Neural crest cell (in vitro differentiated cells): Measurements from ENCODE around the gene CRHBP. TPM values are rescaled to one million over a fixed set of nuclear protein-coding genes. Genes with fewer than 3 reads are reported as not detected.

Experiments
- DNase-seq: peaks from one replicate; pipeline ENCODE4 v3.0.0; 2021; ENCODE audit warnings: low read depth, mixed read lengths, low spot score
- H3K27ac Mint-ChIP-seq: one replicate; pipeline ENCODE4 v1.8.0; 2021; ENCODE audit warnings: mild to moderate bottlenecking, mixed read lengths; ENCODE audit not compliant: unreplicated experiment
- H3K27me3 Mint-ChIP-seq: 2 replicates; pipeline ENCODE4 v1.8.0; 2021; ENCODE audit warnings: low read depth, mild to moderate bottlenecking, mixed read lengths
- H3K36me3 Mint-ChIP-seq: 2 replicates; pipeline ENCODE4 v1.8.0; 2021; ENCODE audit warnings: low read depth, mild to moderate bottlenecking, mixed read lengths
- H3K4me1 Mint-ChIP-seq: 2 replicates; pipeline ENCODE4 v1.8.0; 2021; ENCODE audit warnings: mixed read lengths
- H3K4me3 Mint-ChIP-seq: one replicate; pipeline ENCODE4 v1.8.0; 2021; ENCODE audit warnings: mild to moderate bottlenecking, mixed read lengths
- H3K9me3 Mint-ChIP-seq: 2 replicates; pipeline ENCODE4 v1.8.0; 2021; ENCODE audit warnings: mixed read lengths
- total RNA-seq: library from RNA; stranded (reverse); gene quantifications from 2 replicates; pipeline ENCODE4 v1.2.1, GENCODE V29; 2021
- TF ChIP-seq, protein P1 (sequence below): fragments of 200-600 bp; sonication (generic); conservative IDR thresholded peaks from 2 replicates; pipeline ENCODE4 v1.5.0; 2021; ENCODE audit warnings: antibody characterized with exemption, mild to moderate bottlenecking

CRHBP gene
- total RNA-seq, 1 donor from 2014 or later, result 0.21 TPM

DNA sequence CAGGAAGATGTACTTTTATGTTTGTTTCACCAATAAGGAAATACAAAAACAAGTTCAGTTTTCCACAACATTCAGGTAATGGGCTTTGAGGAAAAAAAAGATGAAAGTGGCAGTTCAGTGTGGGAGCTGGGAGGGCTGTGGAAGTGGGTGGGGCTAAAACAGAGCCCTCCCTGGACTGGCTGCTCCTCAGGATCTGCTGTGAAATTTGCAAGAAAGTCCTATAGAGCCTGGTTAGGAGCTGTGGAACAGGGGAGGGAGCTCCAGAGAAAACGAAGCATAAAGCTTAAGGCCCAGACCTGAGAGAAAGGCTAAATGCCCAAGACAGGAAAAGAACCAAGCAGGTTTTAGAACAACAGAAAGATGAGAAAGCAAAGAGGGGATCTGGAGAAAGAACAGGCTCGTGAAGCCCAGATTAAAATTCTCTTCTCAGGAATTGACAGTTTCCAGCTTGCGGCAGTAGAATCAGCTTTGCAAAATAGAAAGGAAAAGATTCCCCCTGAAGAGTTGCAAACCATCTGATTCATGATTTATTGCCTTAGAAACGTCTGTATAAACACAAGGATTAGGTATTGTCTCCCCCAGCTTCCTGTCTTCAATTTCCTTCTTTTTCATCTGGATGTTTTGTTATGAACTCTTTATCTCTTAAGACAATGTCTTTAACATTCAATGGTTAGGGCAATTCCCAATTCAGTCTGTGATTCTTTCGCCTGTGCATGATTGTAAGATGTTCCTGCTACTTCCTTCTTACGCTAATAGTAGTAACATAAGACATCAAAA lies 26.3 kb upstream of the CRHBP start:
- no peak overlapping the region for H3K4me3 Mint-ChIP-seq
- H3K9me3 Mint-ChIP-seq, result no peaks in the 10 kb centered on the region
- no peak overlapping the region for H3K27ac Mint-ChIP-seq
- TF ChIP-seq, protein P1, sequence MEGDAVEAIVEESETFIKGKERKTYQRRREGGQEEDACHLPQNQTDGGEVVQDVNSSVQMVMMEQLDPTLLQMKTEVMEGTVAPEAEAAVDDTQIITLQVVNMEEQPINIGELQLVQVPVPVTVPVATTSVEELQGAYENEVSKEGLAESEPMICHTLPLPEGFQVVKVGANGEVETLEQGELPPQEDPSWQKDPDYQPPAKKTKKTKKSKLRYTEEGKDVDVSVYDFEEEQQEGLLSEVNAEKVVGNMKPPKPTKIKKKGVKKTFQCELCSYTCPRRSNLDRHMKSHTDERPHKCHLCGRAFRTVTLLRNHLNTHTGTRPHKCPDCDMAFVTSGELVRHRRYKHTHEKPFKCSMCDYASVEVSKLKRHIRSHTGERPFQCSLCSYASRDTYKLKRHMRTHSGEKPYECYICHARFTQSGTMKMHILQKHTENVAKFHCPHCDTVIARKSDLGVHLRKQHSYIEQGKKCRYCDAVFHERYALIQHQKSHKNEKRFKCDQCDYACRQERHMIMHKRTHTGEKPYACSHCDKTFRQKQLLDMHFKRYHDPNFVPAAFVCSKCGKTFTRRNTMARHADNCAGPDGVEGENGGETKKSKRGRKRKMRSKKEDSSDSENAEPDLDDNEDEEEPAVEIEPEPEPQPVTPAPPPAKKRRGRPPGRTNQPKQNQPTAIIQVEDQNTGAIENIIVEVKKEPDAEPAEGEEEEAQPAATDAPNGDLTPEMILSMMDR, result no peak
- peaks cover 5% of the 10 kb centered on the region for H3K27me3 Mint-ChIP-seq
- no peaks in the 10 kb centered on the region for H3K36me3 Mint-ChIP-seq
- peaks cover 16% of the 10 kb centered on the region for H3K4me1 Mint-ChIP-seq
- DNase-seq, result no peak

DNA sequence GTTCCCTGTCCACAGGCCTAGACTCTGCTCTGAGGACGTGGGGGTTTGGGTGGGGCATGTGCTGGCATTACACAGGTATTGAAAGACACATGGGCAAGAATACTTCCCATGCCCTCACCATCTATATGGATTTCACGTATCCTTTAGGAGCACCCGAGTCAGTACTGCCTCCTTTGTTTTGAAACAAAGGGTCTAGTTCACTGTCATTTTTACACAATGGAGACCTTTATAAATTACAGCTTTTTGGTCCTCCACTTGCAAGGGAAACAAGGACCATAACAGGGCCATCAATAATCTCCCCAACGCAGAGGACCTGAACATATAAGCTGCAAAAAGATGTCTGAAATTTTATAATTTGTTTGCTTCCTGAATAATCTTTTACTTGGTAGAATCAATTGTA lies 24.9 kb upstream of the CRHBP start:
- H3K9me3 Mint-ChIP-seq, result no peaks in the 10 kb centered on the region
- H3K4me1 Mint-ChIP-seq, result peaks cover 16% of the 10 kb centered on the region
- H3K4me3 Mint-ChIP-seq, result no peak overlapping the region
- H3K27me3 Mint-ChIP-seq, result peaks cover 5% of the 10 kb centered on the region
- H3K27ac Mint-ChIP-seq, result no peak overlapping the region
- TF ChIP-seq, protein P1, result no peak
- no peaks in the 10 kb centered on the region for H3K36me3 Mint-ChIP-seq
- no peak for DNase-seq

DNA sequence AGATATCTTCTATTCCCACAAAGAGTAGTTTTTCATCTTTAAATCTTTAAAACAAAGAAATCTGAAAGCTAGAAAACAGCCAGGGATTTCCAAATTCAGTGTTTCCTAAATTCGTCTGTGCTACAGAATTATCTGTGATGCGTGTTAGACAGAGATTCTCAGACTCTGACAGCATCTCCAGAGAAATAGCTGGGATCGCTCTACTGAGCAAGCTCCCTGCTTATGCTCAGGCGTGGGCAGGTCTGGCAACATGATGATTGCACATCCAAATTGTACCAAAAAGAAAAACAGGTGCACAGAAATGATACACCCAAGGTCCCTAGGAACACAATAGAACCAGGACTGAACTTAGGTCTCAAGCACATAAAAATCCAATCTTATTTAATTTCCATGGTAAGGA lies 22.8 kb upstream of the CRHBP start:
- Mint-ChIP-seq H3K4me3 (no peak overlapping the region), H3K9me3 (no peaks in the 10 kb centered on the region), H3K4me1 (peaks cover 16% of the 10 kb centered on the region), H3K27me3 (peaks cover 5% of the 10 kb centered on the region), H3K27ac (no peak overlapping the region), H3K36me3 (no peaks in the 10 kb centered on the region)
- no peak for DNase-seq
- TF ChIP-seq, protein P1, result no peak

DNA sequence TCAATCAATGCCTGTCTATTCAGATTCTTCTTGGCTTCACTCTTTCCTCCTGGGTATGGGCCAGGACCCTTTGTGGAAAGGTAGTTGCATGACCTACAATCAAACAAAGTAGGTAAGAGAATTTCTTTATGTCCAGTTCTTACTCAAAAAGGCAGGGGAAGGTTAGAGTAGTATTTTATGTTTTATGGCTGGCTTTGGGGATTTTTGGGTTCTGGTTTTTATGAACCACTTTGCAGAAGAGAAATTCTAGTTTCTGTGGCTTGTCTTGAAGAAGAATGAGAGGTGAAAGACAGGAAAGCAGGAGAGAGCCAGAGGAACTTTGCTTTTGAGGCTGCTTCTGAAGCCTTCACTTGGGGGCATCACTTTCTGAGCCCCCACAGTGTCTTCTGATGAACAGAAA lies 14.7 kb upstream of the CRHBP start:
- no peak overlapping the region for H3K27ac Mint-ChIP-seq
- TF ChIP-seq, protein P1, result no peak

DNA sequence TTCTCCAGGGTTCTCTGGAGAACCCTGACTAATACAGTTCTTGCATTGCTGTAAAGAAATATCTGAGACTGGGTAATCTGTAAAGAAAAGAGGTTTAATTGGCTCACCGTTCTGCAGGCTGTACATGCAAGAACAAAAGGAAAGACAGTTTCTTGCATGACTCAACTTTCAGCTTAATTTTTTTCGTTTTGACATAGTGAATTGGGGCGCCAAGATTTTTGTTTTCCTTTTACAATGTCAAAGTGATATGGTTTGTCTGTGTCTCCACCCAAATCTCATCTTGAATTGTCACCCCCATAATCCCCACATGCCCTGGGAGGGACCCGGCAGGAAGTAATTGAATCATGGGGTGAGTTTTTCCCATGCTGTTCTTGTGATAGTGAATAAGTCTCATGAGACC lies 11.8 kb upstream of the CRHBP start:
- TF ChIP-seq, protein P1, result no peak
- Mint-ChIP-seq H3K4me3 (no peak overlapping the region), H3K4me1 (peaks cover 5% of the 10 kb centered on the region), H3K27ac (no peak overlapping the region), H3K9me3 (peaks cover 3% of the 10 kb centered on the region), H3K36me3 (no peaks in the 10 kb centered on the region), H3K27me3 (peaks cover 3% of the 10 kb centered on the region)
- DNase-seq, result no peak

More for the DNA sequence above, 14.7 kb upstream of the CRHBP start:
- Mint-ChIP-seq H3K4me1 (peaks cover 5% of the 10 kb centered on the region), H3K36me3 (no peaks in the 10 kb centered on the region), H3K4me3 (no peak overlapping the region), H3K9me3 (peaks cover 3% of the 10 kb centered on the region), H3K27me3 (no peaks in the 10 kb centered on the region)
- no peak for DNase-seq
